Activated CD8-positive, alpha-beta T cell treated with anti-CD3 and anti-CD28 coated beads for 36 hours (primary cell): ENCODE data around the gene MNX1. TPM values are rescaled to one million over a fixed set of nuclear protein-coding genes. Genes with fewer than 3 reads are reported as not detected.

Source experiments
- ATAC-seq: fragments of 200-7000 bp; cut with Tn5 transposase; one replicate; pipeline ENCODE4 v1.10.0; 2021; ENCODE audit warnings: mild to moderate bottlenecking, moderate library complexity
- CTCF ChIA-PET: fragments of 350-600 bp; sonication (Branson Sonifier 250); formaldehyde crosslinking; loops from one replicate; lab custom pipeline; 2021; ENCODE audit warnings: antibody characterized with exemption; lab: Charles Lee
- POLR2A ChIA-PET: fragments of 350-600 bp; sonication (Branson Sonifier 250); formaldehyde crosslinking; loops from one replicate; lab custom pipeline; 2021; ENCODE audit warnings: antibody characterized with exemption; lab: Charles Lee
- DNase-seq: peaks from one replicate; pipeline ENCODE4 v3.0.0-alpha.2; 2020
- H3K27ac Mint-ChIP-seq: one replicate; pipeline ENCODE4 v1.8.0; 2021; ENCODE audit warnings: mild to moderate bottlenecking, mixed read lengths
- H3K27me3 Mint-ChIP-seq: one replicate; pipeline ENCODE4 v1.8.0; 2021; ENCODE audit warnings: mixed read lengths
- H3K36me3 Mint-ChIP-seq: one replicate; pipeline ENCODE4 v1.8.0; 2021; ENCODE audit warnings: low read depth, mixed read lengths
- H3K4me1 Mint-ChIP-seq: one replicate; pipeline ENCODE4 v1.8.0; 2021; ENCODE audit warnings: low read depth, mixed read lengths
- H3K4me3 Mint-ChIP-seq: one replicate; pipeline ENCODE4 v1.8.0; 2021; ENCODE audit warnings: mild to moderate bottlenecking, moderate library complexity, mixed read lengths
- H3K9me3 Mint-ChIP-seq: one replicate; pipeline ENCODE4 v1.8.0; 2021; ENCODE audit warnings: mixed read lengths
- intact Hi-C: fragments of 100-400 bp; cut with micrococcal nuclease; formaldehyde crosslinking; loops from one replicate; pipeline ENCODE4 v1.10.0; 2022
- total RNA-seq, 2 experiments: library from RNA; stranded (reverse); gene quantifications; one replicate each; pipeline ENCODE4 v1.2.3, GENCODE V29; 2021
- TF ChIP-seq, protein P1 (sequence below): fragments of 200-600 bp; IDR thresholded peaks from one replicate; pipeline ENCODE4 v1.8.0; 2022; ENCODE audit warnings: antibody characterized with exemption, mild to moderate bottlenecking

MNX1 gene
- total RNA-seq, 2 experiments from 2014 or later: not detected

DNA sequence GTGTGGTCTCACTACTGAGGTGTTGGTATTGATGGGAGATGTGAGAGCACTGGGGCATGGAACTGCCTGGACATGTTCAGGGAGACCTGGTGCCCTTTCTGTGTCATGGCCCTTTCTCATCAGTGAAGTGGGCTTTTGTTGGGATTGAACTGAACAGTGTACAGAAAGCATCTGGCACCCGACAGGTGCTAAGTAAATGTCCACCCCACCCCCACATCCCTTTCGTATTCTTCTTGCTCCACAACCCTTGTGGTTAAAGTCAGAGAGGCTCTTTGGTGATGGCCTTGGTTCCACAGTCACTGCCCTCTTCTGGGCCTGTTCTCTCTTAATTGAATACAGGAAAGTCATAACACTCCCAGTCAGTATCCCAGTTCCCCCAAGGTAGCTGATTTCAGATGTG lies 55.5 kb downstream of the MNX1 start:
- no peak for DNase-seq
- Mint-ChIP-seq H3K4me1 (peaks cover 40% of the 10 kb centered on the region), H3K4me3 (no peak overlapping the region), H3K27me3 (no peaks in the 10 kb centered on the region), H3K27ac (no peak overlapping the region), H3K9me3 (no peaks in the 10 kb centered on the region), H3K36me3 (peaks cover 66% of the 10 kb centered on the region)
- no peak for ATAC-seq
- intact Hi-C loops: no loop called here
- TF ChIP-seq, protein P1, sequence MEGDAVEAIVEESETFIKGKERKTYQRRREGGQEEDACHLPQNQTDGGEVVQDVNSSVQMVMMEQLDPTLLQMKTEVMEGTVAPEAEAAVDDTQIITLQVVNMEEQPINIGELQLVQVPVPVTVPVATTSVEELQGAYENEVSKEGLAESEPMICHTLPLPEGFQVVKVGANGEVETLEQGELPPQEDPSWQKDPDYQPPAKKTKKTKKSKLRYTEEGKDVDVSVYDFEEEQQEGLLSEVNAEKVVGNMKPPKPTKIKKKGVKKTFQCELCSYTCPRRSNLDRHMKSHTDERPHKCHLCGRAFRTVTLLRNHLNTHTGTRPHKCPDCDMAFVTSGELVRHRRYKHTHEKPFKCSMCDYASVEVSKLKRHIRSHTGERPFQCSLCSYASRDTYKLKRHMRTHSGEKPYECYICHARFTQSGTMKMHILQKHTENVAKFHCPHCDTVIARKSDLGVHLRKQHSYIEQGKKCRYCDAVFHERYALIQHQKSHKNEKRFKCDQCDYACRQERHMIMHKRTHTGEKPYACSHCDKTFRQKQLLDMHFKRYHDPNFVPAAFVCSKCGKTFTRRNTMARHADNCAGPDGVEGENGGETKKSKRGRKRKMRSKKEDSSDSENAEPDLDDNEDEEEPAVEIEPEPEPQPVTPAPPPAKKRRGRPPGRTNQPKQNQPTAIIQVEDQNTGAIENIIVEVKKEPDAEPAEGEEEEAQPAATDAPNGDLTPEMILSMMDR: no peak
- ChIA-PET CTCF (no interaction called here), POLR2A (interaction anchor here (1.4 kb wide), 1 partner anchor 11 kb away, joined by 3 read pairs; no protein-coding TSS in a partner anchor)

Other genes starting within 250 kb of the MNX1 start
- 10 to 100 TPM; 42.7 to 50.6 TPM for gene LMBR1, start 117.5 kb downstream of the MNX1 start, total RNA-seq
- gene NOM1, start 61.0 kb downstream of the MNX1 start, total RNA-seq: 10 to 100 TPM; 32.4 to 34.0 TPM
- 10 to 100 TPM; 59.0 to 59.6 TPM for gene UBE3C, start 128.3 kb upstream of the MNX1 start, total RNA-seq